Liver (tissue), 3 donors: ENCODE data around the gene MRFAP1.

Experiments used
- CTCF ChIP-seq: fragments of 150-350 bp; IDR thresholded peaks from 2 replicates; pipeline ENCODE4 v1.5.1; 2017; ENCODE audit warnings: improper control_type of control experiment, low read depth, low read length; ENCODE audit not compliant: missing input control
- EGR1 ChIP-seq, 2 donors: IDR thresholded peaks; 2 replicates each; pipeline ENCODE4 v1.6.1; 2016 to 2018; ENCODE audit warnings: antibody characterized with exemption in 2 of 2, low read depth in 2 of 2
- RXRA ChIP-seq, 2 donors: IDR thresholded peaks; 2 replicates each; pipeline ENCODE4 v1.6.1; 2017 to 2018; ENCODE audit warnings: antibody characterized with exemption in 2 of 2, mild to moderate bottlenecking in 1 of 2
- donor health status: healthy.
- donor health status: healthy.

GRCh38 chr4:6655924-6656323 lies 15.4 kb downstream of the MRFAP1 start:
- no peak for TF ChIP-seq CTCF
- no peak for TF ChIP-seq EGR1 (IDR thresholded peaks at IDR 0.05; ENCODE audit: low read depth in 2 of 2)
- TF ChIP-seq RXRA (IDR thresholded peaks at IDR 0.05), result no peak
